Gastrocnemius medialis (tissue), 4 donors: ENCODE results near the gene COPG1.

ENCODE experiments used
- CTCF ChIP-seq, 5 experiments: fragments of 450-650 bp in 3 of 5; fragments of 200-600 bp in 2 of 5; sonication (generic) in 2 of 5; IDR thresholded peaks in 4 of 5; conservative IDR thresholded peaks in 1 of 5; 1 replicate in 4 of 5; 2 replicates in 1 of 5; pipeline ENCODE4 v1.5.1; 2016 to 2019; ENCODE audit warnings: antibody characterized with exemption in 5 of 5, mild to moderate bottlenecking in 3 of 5, moderate library complexity in 3 of 5
- POLR2A ChIP-seq, 2 donors: fragments of 450-650 bp; IDR thresholded peaks; one replicate each; pipeline ENCODE4 v1.6.1; 2017; ENCODE audit warnings: antibody characterized with exemption in 2 of 2, mild to moderate bottlenecking in 2 of 2, moderate library complexity in 2 of 2

- TF ChIP-seq POLR2A (IDR thresholded peaks at IDR 0.05) (no peak), CTCF (IDR thresholded peaks at IDR 0.05 in 4 of 5, conservative IDR thresholded peaks at IDR 0.05 in 1 of 5) (no peak)
Measured at GRCh38 chr3:129295286-129295685, 45.9 kb downstream of the COPG1 start.
